A549 treated with AZD9567 at 1 μM for 4 hours (cell line): Measurements from ENCODE around the gene SMARCE1. TPM values are rescaled to one million over a fixed set of nuclear protein-coding genes. Genes with fewer than 3 reads are reported as not detected.

Experiments used
- total RNA-seq: library from RNA; stranded (reverse); fragments of 200-300 nt; extraction: Qiagen RNA extraction; gene quantifications from 5 replicates; pipeline ENCODE4 v1.2.3, GENCODE V29; 2022; ENCODE audit not compliant: insufficient read depth

The SMARCE1 gene
- 98.4 to 106 TPM (median 105 TPM) in 5 replicates for total RNA-seq

DNA sequence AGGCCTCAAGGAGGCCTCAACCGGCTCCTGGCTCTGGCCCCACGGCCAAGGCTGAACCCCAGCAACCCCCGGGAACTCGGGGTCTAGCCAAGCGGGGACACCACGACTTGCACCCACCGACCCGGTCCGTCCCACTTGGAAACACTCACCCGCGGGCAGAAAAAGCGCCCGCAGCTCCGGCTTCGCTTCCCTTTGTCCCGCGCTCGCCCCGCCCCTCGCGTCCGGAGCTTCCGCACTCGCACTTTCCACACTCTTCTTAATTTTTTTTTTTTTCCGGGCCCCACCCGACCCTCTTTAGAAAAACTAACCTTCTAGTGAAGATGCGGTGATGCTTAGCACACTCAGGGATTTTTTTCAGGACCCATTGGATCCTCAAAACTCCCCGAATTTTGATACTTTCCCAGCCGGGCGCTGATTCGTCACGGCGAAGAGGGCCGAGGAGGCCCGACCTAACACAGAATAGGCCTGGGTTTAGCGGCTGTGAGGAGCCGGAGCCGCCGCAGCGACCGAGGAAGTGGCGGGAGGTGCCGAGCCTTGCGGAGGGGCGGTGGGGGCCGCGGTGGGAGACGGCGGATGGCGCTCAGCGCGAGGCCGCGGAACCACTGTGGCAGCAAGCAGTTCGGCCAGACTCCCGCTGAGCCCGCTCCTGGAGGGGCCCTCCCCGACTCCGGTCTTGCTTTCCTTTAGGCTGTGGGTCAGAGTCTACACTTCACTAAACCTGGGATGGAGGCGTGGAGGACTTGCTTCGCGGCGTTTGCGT, at the start of gene SMARCE1:
Gene SMARCE1, minus strand, starts transcription at position 195 of the 760 bp plus-strand sequence. CDS start 2,016 bp downstream, outside the sequence.

DNA sequence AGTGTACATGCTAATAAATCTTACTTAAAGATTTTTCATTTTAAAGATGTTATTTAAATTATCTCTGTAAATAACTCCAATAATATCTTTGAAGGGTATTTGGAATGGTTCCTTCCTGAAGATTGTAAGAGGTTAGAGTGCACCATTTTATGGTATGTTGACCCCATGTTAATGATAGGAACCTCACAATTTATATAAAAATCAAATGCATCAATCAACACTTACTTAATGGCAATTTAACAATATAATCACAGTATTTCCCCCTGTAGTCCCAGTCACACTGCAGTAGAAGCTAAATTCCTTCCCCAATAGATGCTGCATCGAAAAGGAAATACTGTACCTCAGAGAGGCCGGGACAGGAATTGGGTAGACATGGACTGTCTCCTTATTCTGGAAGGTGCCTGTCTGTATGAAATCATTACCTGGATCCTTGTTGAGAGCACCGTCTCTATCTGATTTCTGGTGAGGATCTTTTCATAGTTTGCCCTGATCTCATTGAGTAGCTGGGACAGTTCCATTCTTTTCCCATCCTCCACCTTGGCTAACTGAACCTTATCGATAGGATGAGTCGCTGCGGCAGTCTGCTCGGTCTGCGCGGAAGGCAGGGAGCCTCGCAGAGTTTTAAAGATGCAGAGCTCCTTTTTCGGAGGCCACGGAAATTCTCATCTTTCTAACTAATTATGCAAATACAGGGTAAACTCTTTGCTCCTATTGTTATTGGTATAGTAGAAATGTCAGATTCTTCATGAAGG, 17.1 kb upstream of the SMARCE1 start, which contains the start of gene KRT222:
Gene KRT222, minus strand, starts transcription at position 596 of the 752 bp plus-strand sequence. Its CDS starts 78 bp downstream, at position 518.

Other genes with a start within 250 kb of the SMARCE1 start
- 181 to 244 TPM (median 224 TPM) in 5 replicates for gene TOP2A, start 229.9 kb downstream of the SMARCE1 start, total RNA-seq
- gene IGFBP4, start 204.4 kb downstream of the SMARCE1 start, total RNA-seq, result 2,235 to 2,843 TPM (median 2,588 TPM) in 5 replicates
- gene TNS4, start 146.2 kb downstream of the SMARCE1 start, total RNA-seq, result 146 to 216 TPM (median 192 TPM) in 5 replicates
- 0.68 to 0.89 TPM (median 0.81 TPM) in 4 of 5 replicates, not detected in the other for gene CCR7, start 82.3 kb downstream of the SMARCE1 start, total RNA-seq
- 0.21 to 0.65 TPM (median 0.38 TPM) in 4 of 5 replicates, not detected in the other for gene KRT222, start 17.4 kb upstream of the SMARCE1 start, total RNA-seq
- gene KRT24, start 55.9 kb upstream of the SMARCE1 start, total RNA-seq, result not detected in 5 replicates
- gene KRT25, start 107.5 kb upstream of the SMARCE1 start, total RNA-seq, result not detected in 5 replicates
- gene KRT26, start 124.4 kb upstream of the SMARCE1 start, total RNA-seq, result not detected in 5 replicates
- gene KRT27, start 134.7 kb upstream of the SMARCE1 start, total RNA-seq, result 0.12 TPM in 1 of 5 replicates, not detected in the others
- not detected in 5 replicates for gene KRT28, start 152.1 kb upstream of the SMARCE1 start, total RNA-seq
- 51.8 to 115 TPM (median 108 TPM) in 5 replicates for gene KRT10, start 174.8 kb upstream of the SMARCE1 start, total RNA-seq
- not detected in 5 replicates for gene KRT12, start 219.4 kb upstream of the SMARCE1 start, total RNA-seq
- gene KRT20, start 237.4 kb upstream of the SMARCE1 start, total RNA-seq, result 0.23 to 0.42 TPM (median 0.35 TPM) in 4 of 5 replicates, not detected in the other